A549 (cell line): ENCODE data around the gene GMDS. TPM values are rescaled to one million over a fixed set of nuclear protein-coding genes. Genes with fewer than 3 reads are reported as not detected.

Source experiments
- ATAC-seq, 2 experiments: fragments of 200-7000 bp in 1 of 2; fragments of >200 bp in 1 of 2; cut with Nextera tagmentation in 1 of 2; cut with Tn5 transposase in 1 of 2; 3 replicates each; pipeline versions ENCODE4 v1.8.0 to v1.9.1; 2018 to 2020; ENCODE audit warnings: mild to moderate bottlenecking in 1 of 2, moderate library complexity in 1 of 2
- CTCF ChIA-PET: fragments of 300-600 bp; sonication (Branson Sonifier 250); formaldehyde crosslinking; extraction: SDS; loops from one replicate; lab custom pipeline; 2021; ENCODE audit warnings: antibody characterized with exemption, inconsistent platforms; lab: Yijun Ruan, JAX
- POLR2A ChIA-PET: fragments of 350-600 bp; formaldehyde crosslinking; extraction: SDS; loops from one replicate; lab custom pipeline; 2021; ENCODE audit warnings: antibody characterized with exemption, inconsistent platforms; lab: Yijun Ruan, JAX
- DNase-seq, 2 experiments: peaks; one replicate each; pipeline versions ENCODE4 v3.0.0 to v3.0.0-alpha.2; 2011 to 2016; ENCODE audit warnings: low read depth in 1 of 2, low spot score in 1 of 2
- FAIRE-seq: peaks from 2 replicates; lab custom pipeline; 2011; peaks lifted over from hg19 to GRCh38; lab: Jason Lieb, UNC
- H3K27ac ChIP-seq, 2 experiments: fragments of >200 bp; sonication (Bioruptor Twin); formaldehyde crosslinking; 3 replicates each; pipeline ENCODE4 v1.5.1; 2016 to 2017
- H3K4me1 ChIP-seq: fragments of >200 bp; sonication (Bioruptor Twin); formaldehyde crosslinking; 3 replicates; pipeline ENCODE4 v1.6.1; 2016
- H3K4me2 ChIP-seq: fragments of >200 bp; sonication (Bioruptor Twin); formaldehyde crosslinking; 3 replicates; pipeline ENCODE4 v1.6.1; 2016
- H3K4me3 ChIP-seq: fragments of >200 bp; sonication (Bioruptor Twin); formaldehyde crosslinking; 3 replicates; pipeline ENCODE4 v1.5.1; 2016
- H3K9me3 ChIP-seq: fragments of >200 bp; sonication (Bioruptor Twin); formaldehyde crosslinking; 3 replicates; pipeline ENCODE4 v1.6.1; 2016
- CTCF ChIP-seq: fragments of >200 bp; sonication (Bioruptor Twin); formaldehyde crosslinking; IDR thresholded peaks from 3 replicates; pipeline ENCODE4 v1.5.1; 2016
- EHF ChIP-seq: fragments of 250-450 bp; sonication (Bioruptor Pico); IDR thresholded peaks from 2 replicates; pipeline ENCODE4 v1.5.0; 2020; ENCODE audit warnings: mild to moderate bottlenecking
- EHMT2 ChIP-seq: fragments of 200-600 bp; sonication (generic); IDR thresholded peaks from 2 replicates; pipeline ENCODE4 v1.6.1; 2016; ENCODE audit warnings: antibody characterized with exemption, low read depth, mild to moderate bottlenecking, moderate library complexity
- ELK1 ChIP-seq: fragments of 150-350 bp; IDR thresholded peaks from 2 replicates; pipeline ENCODE4 v1.6.1; 2014; ENCODE audit warnings: low read depth, mild to moderate bottlenecking, low read length
- ESRRA ChIP-seq: fragments of 150-350 bp; IDR thresholded peaks from 2 replicates; pipeline ENCODE4 v1.6.1; 2014; ENCODE audit warnings: mild to moderate bottlenecking, low read length, borderline replicate concordance
- FOSB ChIP-seq: fragments of 250-450 bp; sonication (Bioruptor Pico); IDR thresholded peaks from 2 replicates; pipeline ENCODE4 v1.5.0; 2020; ENCODE audit warnings: mild to moderate bottlenecking, moderate library complexity
- FOSL2 ChIP-seq, 2 experiments: fragments of 450-650 bp in 1 of 2; fragments of >200 bp in 1 of 2; sonication (Bioruptor Twin) in 1 of 2; formaldehyde crosslinking; IDR thresholded peaks; 2 replicates each; pipeline versions ENCODE4 v1.5.0 to v1.6.1; 2016 to 2020; ENCODE audit warnings: mild to moderate bottlenecking in 1 of 2, moderate library complexity in 1 of 2
- HES2 ChIP-seq: fragments of >200 bp; sonication (Bioruptor Twin); formaldehyde crosslinking; IDR thresholded peaks from 2 replicates; pipeline ENCODE4 v1.6.1; 2016
- HEYL ChIP-seq: fragments of 250-450 bp; sonication (Bioruptor Pico); IDR thresholded peaks from 2 replicates; pipeline ENCODE4 v1.8.0; 2021; ENCODE audit warnings: mild to moderate bottlenecking, moderate library complexity
- HMGXB4 ChIP-seq: fragments of 250-450 bp; sonication (Bioruptor Pico); IDR thresholded peaks from 2 replicates; pipeline ENCODE4 v1.5.0; 2021; ENCODE audit warnings: mild to moderate bottlenecking, moderate library complexity, borderline replicate concordance
- HOXB5 ChIP-seq: fragments of 250-450 bp; sonication (Bioruptor Pico); IDR thresholded peaks from 2 replicates; pipeline ENCODE4 v1.5.0; 2020; ENCODE audit warnings: mild to moderate bottlenecking, moderate library complexity
- JUNB ChIP-seq: fragments of >200 bp; sonication (Bioruptor Twin); formaldehyde crosslinking; IDR thresholded peaks from 2 replicates; pipeline ENCODE4 v1.6.1; 2016
- KDM1A ChIP-seq: fragments of 200-600 bp; sonication (generic); IDR thresholded peaks from 2 replicates; pipeline ENCODE4 v1.6.1; 2016; ENCODE audit warnings: low read depth, mild to moderate bottlenecking
- MAFK ChIP-seq: fragments of 450-650 bp; IDR thresholded peaks from 2 replicates; pipeline ENCODE4 v1.6.1; 2014; ENCODE audit not compliant: partially characterized antibody
- NFE2L2 ChIP-seq: fragments of 150-350 bp; conservative IDR thresholded peaks from 2 replicates; pipeline ENCODE4 v1.6.1; 2014; ENCODE audit warnings: low read length
- NPAS2 ChIP-seq: fragments of 250-450 bp; sonication (Bioruptor Pico); IDR thresholded peaks from 2 replicates; pipeline ENCODE4 v1.8.0; 2022; ENCODE audit warnings: mild to moderate bottlenecking, moderate library complexity, borderline replicate concordance
- NR3C1 ChIP-seq: fragments of >200 bp; sonication (Bioruptor Twin); formaldehyde crosslinking; IDR thresholded peaks from 3 replicates; pipeline ENCODE4 v1.6.1; 2017
- PBX3 ChIP-seq: IDR thresholded peaks from 2 replicates; pipeline ENCODE4 v1.6.1; 2012
- PHF8 ChIP-seq: fragments of 200-600 bp; sonication (generic); IDR thresholded peaks from 2 replicates; pipeline ENCODE4 v1.6.1; 2016; ENCODE audit warnings: low read depth, mild to moderate bottlenecking, antibody characterized with exemption, moderate library complexity, borderline replicate concordance
- POLR2AphosphoS2 ChIP-seq: conservative IDR thresholded peaks from 2 replicates; pipeline ENCODE4 v1.6.1; 2012; ENCODE audit warnings: low read length, improper control_type of control experiment, inconsistent platforms
- RARB ChIP-seq: fragments of 250-450 bp; sonication (Bioruptor Pico); IDR thresholded peaks from 2 replicates; pipeline ENCODE4 v1.8.0; 2021; ENCODE audit warnings: mild to moderate bottlenecking, moderate library complexity
- TP53 ChIP-seq: fragments of 250-450 bp; sonication (Bioruptor Pico); IDR thresholded peaks from 2 replicates; pipeline ENCODE4 v1.5.0; 2021; ENCODE audit warnings: mild to moderate bottlenecking, moderate library complexity
- ZFP36 ChIP-seq: fragments of 450-650 bp; IDR thresholded peaks from 2 replicates; pipeline ENCODE4 v1.6.1; 2014; ENCODE audit warnings: borderline replicate concordance; ENCODE audit not compliant: partially characterized antibody
- ZSCAN20 ChIP-seq: fragments of 250-450 bp; sonication (Bioruptor Pico); IDR thresholded peaks from 2 replicates; pipeline ENCODE4 v1.8.0; 2022; ENCODE audit warnings: mild to moderate bottlenecking, moderate library complexity
- WGBS: methylation state at CpG from one replicate; pipeline ENCODE4 v1.1.6; 2017; ENCODE audit errors: missing lambda C conversion rate; 5-methylcytosine and 5-hydroxymethylcytosine counted together
- polyA plus RNA-seq, 4 experiments: library from polyadenylated mRNA; depleted of rRNA in 3 of 4; stranded (reverse); fragments of >200 nt; fragmentation: RNase III in 1 of 4; extraction: RNeasy Plus Mini Kit Qiagen cat#74134 plus additional on column Dnase treatment in 1 of 4; gene quantifications; 2 replicates in 3 of 4; 3 replicates in 1 of 4; pipeline ENCODE4 v1.2.3, GENCODE V29; 2011 to 2017

Gene GMDS
- polyA plus RNA-seq, 2 of the 4 experiments (the other 2 are of a cell fraction) = 9.9 to 12.4 TPM

- Histone ChIP-seq H3K4me2 (no peak overlapping the region), H3K27ac (no peak overlapping the region), H3K4me3 (no peak overlapping the region), H3K4me1 (no peaks in the 10 kb centered on the region), H3K9me3 (no peaks in the 10 kb centered on the region)
- ATAC-seq (no peak), DNase-seq (no peak), FAIRE-seq (no peak)
- TF ChIP-seq EHF (CRISPR knock-in tag) = no peak
- ChIA-PET CTCF (interaction anchor here (0.7 to 1.1 kb wide), 3 partner anchors 188 to 495 kb away, joined by 3 read pairs; no protein-coding TSS in a partner anchor), POLR2A (no interaction called here)
Observed at GRCh38 chr6:2134554-2134953, 110.9 kb downstream of the GMDS start.

- no peak overlapping the region for H3K4me2 ChIP-seq
- FAIRE-seq (no peak), ATAC-seq (no peak), DNase-seq (no peak)
- CTCF ChIA-PET = interaction anchor here (0.7 kb wide), 1 partner anchor 495 kb away, joined by 3 read pairs; no protein-coding TSS in a partner anchor
- TF ChIP-seq RARB (no peak), CTCF (no peak)
- H3K4me1 ChIP-seq = no peaks in the 10 kb centered on the region
- H3K4me3 ChIP-seq = no peak overlapping the region
- no peak overlapping the region for H3K27ac ChIP-seq
- WGBS = 87% methylated on average over 7 of the region's 7 CpGs
- POLR2A ChIA-PET = no interaction called here
- H3K9me3 ChIP-seq = no peaks in the 10 kb centered on the region
Observed at GRCh38 chr6:2133716-2134310, 111.6 kb downstream of the GMDS start.

GRCh38 chr6:2132916-2133315 lies 112.5 kb downstream of the GMDS start:
- POLR2A ChIA-PET = no interaction called here
- no peak for TF ChIP-seq HES2
- no peak for TF ChIP-seq ESRRA
- no peak for TF ChIP-seq EHF (CRISPR knock-in tag)
- no peak for TF ChIP-seq FOSL2 (IDR thresholded peaks at IDR 0.05)
- no peak for TF ChIP-seq FOSL2 (CRISPR knock-in tag; IDR thresholded peaks at IDR 0.05)
- no peak for TF ChIP-seq HEYL (CRISPR knock-in tag)
- no peak for TF ChIP-seq EHMT2
- no peak for TF ChIP-seq MAFK
- TF ChIP-seq PBX3 = no peak
- Histone ChIP-seq H3K9me3 (no peaks in the 10 kb centered on the region), H3K4me2 (no peak overlapping the region), H3K27ac (no peak overlapping the region), H3K4me1 (no peaks in the 10 kb centered on the region), H3K4me3 (no peak overlapping the region)
- DNase-seq (no peak), ATAC-seq (no peak), FAIRE-seq (no peak)
- CTCF ChIA-PET = interaction anchor here (1.3 kb wide), 1 partner anchor 26 kb away, joined by 4 read pairs; no protein-coding TSS in a partner anchor
- WGBS = 63% methylated on average over 1 of the region's 1 CpG

GRCh38 chr6:2132416-2132815 lies 113.0 kb downstream of the GMDS start:
- ChIA-PET POLR2A (no interaction called here), CTCF (interaction anchor here (1.2 to 1.3 kb wide), 2 partner anchors 27 to 221 kb away, joined by 3 to 4 read pairs; no protein-coding TSS in a partner anchor)
- Histone ChIP-seq H3K4me2 (no peak overlapping the region), H3K4me1 (no peaks in the 10 kb centered on the region), H3K27ac (no peak overlapping the region), H3K4me3 (no peak overlapping the region), H3K9me3 (no peaks in the 10 kb centered on the region)
- no peak for ATAC-seq
- no peak for DNase-seq
- FAIRE-seq = no peak
- 48% methylated on average over 2 of the region's 2 CpGs for WGBS
- TF ChIP-seq JUNB = no peak
- TF ChIP-seq NPAS2 (CRISPR knock-in tag) = no peak
- TF ChIP-seq NFE2L2 = no peak
- no peak for TF ChIP-seq FOSB (CRISPR knock-in tag)
- no peak for TF ChIP-seq PHF8
- TF ChIP-seq HES2 = no peak
- no peak for TF ChIP-seq HMGXB4
- no peak for TF ChIP-seq ZFP36
- TF ChIP-seq KDM1A = no peak
- no peak for TF ChIP-seq HOXB5 (CRISPR knock-in tag)
- no peak for TF ChIP-seq TP53 (CRISPR knock-in tag)
- no peak for TF ChIP-seq ZSCAN20 (CRISPR knock-in tag)
- no peak for TF ChIP-seq EHF (CRISPR knock-in tag)
- no peak for TF ChIP-seq ELK1
- no peak for TF ChIP-seq NR3C1
- no peak for TF ChIP-seq POLR2AphosphoS2
